Measurements from ENCODE around the gene ETV3. TPM values are rescaled to one million over a fixed set of nuclear protein-coding genes. Genes with fewer than 3 reads are reported as not detected.

Gene ETV3
- total RNA-seq, 1 donor from 2014 or later = 45.7 TPM

Other genes starting within 250 kb of the ETV3 start
- gene PEAR1, start 244.7 kb downstream of the ETV3 start, total RNA-seq = 0.12 and 0.29 TPM in 2 replicates
- not detected in 2 replicates for gene LRRC71, start 217.8 kb downstream of the ETV3 start, total RNA-seq
- gene ARHGEF11, start 92.7 kb downstream of the ETV3 start, total RNA-seq = 28.6 and 30.4 TPM in 2 replicates
- gene ETV3L, start 38.6 kb downstream of the ETV3 start, total RNA-seq = not detected in 2 replicates